ENCODE measurements around the gene SNRPD3.

The SNRPD3 gene

GRCh38 chr22:24513378-24514240, 42.2 kb upstream of the SNRPD3 start:
- no peak for TF ChIP-seq CTCF (IDR thresholded peaks at IDR 0.05; ENCODE audit: low read depth, low read length, missing control alignments)
- DNase-seq (ENCODE audit: extremely low read depth, low read depth) = no peak
- no peak overlapping the region for H3K4me3 ChIP-seq (replicated peaks; ENCODE audit: low read depth, low read length)

GRCh38 chr22:24514241-24515026, 41.4 kb upstream of the SNRPD3 start:
- DNase-seq (ENCODE audit: extremely low read depth, low read depth) = no peak
- TF ChIP-seq CTCF (IDR thresholded peaks at IDR 0.05; ENCODE audit: low read depth, low read length, missing control alignments) = no peak
- no peak overlapping the region for H3K4me3 ChIP-seq (replicated peaks; ENCODE audit: low read depth, low read length)

- no peak for TF ChIP-seq CTCF (IDR thresholded peaks at IDR 0.05; ENCODE audit: low read depth, low read length, missing control alignments)
- no peak for DNase-seq (ENCODE audit: extremely low read depth, low read depth)
- no peak overlapping the region for H3K4me3 ChIP-seq (replicated peaks; ENCODE audit: low read depth, low read length)
Measured at GRCh38 chr22:24515027-24515338, 40.8 kb upstream of the SNRPD3 start.

- DNase-seq (ENCODE audit: extremely low read depth, low read depth) = no peak
- no peak overlapping the region for H3K4me3 ChIP-seq (replicated peaks; ENCODE audit: low read depth, low read length)
- no peak for TF ChIP-seq CTCF (IDR thresholded peaks at IDR 0.05; ENCODE audit: low read depth, low read length, missing control alignments)
Measured at GRCh38 chr22:24516301-24516737, 39.5 kb upstream of the SNRPD3 start.

GRCh38 chr22:24517446-24517845, 38.4 kb upstream of the SNRPD3 start:
- TF ChIP-seq CTCF (IDR thresholded peaks at IDR 0.05; ENCODE audit: low read depth, low read length, missing control alignments) = no peak
- DNase-seq (ENCODE audit: extremely low read depth, low read depth) = no peak
- H3K4me3 ChIP-seq (replicated peaks; ENCODE audit: low read depth, low read length) = no peak overlapping the region

GRCh38 chr22:24518228-24518627, 37.6 kb upstream of the SNRPD3 start:
- no peak overlapping the region for H3K4me3 ChIP-seq (replicated peaks; ENCODE audit: low read depth, low read length)
- DNase-seq (ENCODE audit: extremely low read depth, low read depth) = no peak
- no peak for TF ChIP-seq CTCF (IDR thresholded peaks at IDR 0.05; ENCODE audit: low read depth, low read length, missing control alignments)
